Measurements from ENCODE around the gene GDF15. TPM values are rescaled to one million over a fixed set of nuclear protein-coding genes. Genes with fewer than 3 reads are reported as not detected.
"Not testable (repeated sequence)": the region's sequence is repeated elsewhere in the genome, so short reads cannot be mapped to it uniquely, and the experiment has no call there.

GDF15 gene
- polyA plus RNA-seq, 3 donors: 0.36 TPM; not detected in 2

- no peak overlapping the region for H3K4me3 Mint-ChIP-seq
- Histone ChIP-seq H2AFZ (ENCODE audit: insufficient read depth, low read depth, low read length, poor library complexity, severe bottlenecking) (no peak overlapping the region), H3K79me2 (ENCODE audit: insufficient read depth, low read length) (no peaks in the 10 kb centered on the region), H3K9ac (ENCODE audit: insufficient read depth, low read length, poor library complexity, severe bottlenecking) (no peak overlapping the region), H4K20me1 (ENCODE audit: insufficient read depth, low read length) (peaks cover 31% of the 10 kb centered on the region), H3K4me2 (replicated peaks; ENCODE audit: extremely low read depth, low read length, poor library complexity, severe bottlenecking) (no peak overlapping the region), H3K36me3 (replicated peaks in 1 of 2; ENCODE audit: control insufficient read depth in 1 of 2, insufficient read depth in 2 of 2, low read length in 2 of 2) (peaks cover 14 to 31% of the 10 kb centered on the region in 2 donors), H3K27ac (ENCODE audit: low read depth in 1 of 2, low read length in 2 of 2) (no peak overlapping the region), H3K4me3 (replicated peaks in 1 of 3; ENCODE audit: low read depth in 2 of 3, low read length in 3 of 3) (no peak overlapping the region), H3K4me1 (ENCODE audit: control insufficient read depth in 1 of 2, insufficient read depth in 2 of 2, low read length in 2 of 2) (peaks cover 0 to 8% of the 10 kb centered on the region in 2 donors), H3K9me3 (replicated peaks in 1 of 2; ENCODE audit: control insufficient read depth in 1 of 2, insufficient read depth in 1 of 2, low read length in 2 of 2) (no peaks in the 10 kb centered on the region), H3K27me3 (ENCODE audit: control insufficient read depth in 2 of 2, insufficient read depth in 2 of 2, low read length in 2 of 2) (no peaks in the 10 kb centered on the region)
- WGBS (ENCODE audit: insufficient coverage): 93% methylated on average over 12 of the region's 17 CpGs
- TF ChIP-seq CTCF (IDR thresholded peaks at IDR 0.05): no peak
- no peak for DNase-seq
- H3K27me3 Mint-ChIP-seq (ENCODE audit: low read depth in 3 of 3): peaks cover 0 to 1% (median 0%) of the 10 kb centered on the region in 3 donors
- H3K36me3 Mint-ChIP-seq: peaks cover 59 to 86% of the 10 kb centered on the region in 2 donors
- peak overlapping the region in 1 of 7 donors; percentile 78 for H3K27ac Mint-ChIP-seq
- intact Hi-C loops (cut with micrococcal nuclease): loop anchor here in 1 of 2 donors (2.0 to 5.0 kb wide), 2 partner anchors 39 to 61 kb away; partner anchors contain the start of gene GDF15
- peaks cover 17% of the 10 kb centered on the region for H3K4me1 Mint-ChIP-seq
- H3K9me3 Mint-ChIP-seq: no peaks in the 10 kb centered on the region
Measured at GRCh38 chr19:18348171-18348570, 37.8 kb upstream of the GDF15 start.

DNA sequence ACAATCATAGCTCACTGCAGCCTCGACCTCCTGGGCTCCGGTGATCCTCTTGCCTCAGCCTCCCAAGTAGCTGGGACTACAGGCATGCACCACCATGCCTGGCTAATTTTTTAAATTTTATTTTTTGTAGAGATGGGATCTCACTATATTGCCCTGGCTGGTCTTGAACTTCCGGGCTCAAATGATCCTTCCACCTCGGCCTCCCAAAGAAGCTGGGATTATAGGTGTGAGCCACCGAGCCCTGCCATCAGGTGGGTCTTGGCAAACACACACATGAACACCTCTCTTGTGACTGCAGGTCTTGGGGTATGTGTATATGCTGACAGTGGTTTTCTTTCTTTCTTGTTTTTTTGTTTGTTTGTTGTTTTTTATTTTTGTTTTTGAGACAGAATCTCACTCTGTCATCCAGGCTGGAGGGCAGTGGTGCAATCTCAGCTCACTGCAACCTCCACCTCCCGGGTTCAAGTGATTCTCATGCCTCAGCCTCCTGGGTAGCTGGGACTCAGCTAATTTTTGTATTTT lies 37.1 kb upstream of the GDF15 start:
- DNase-seq; H3K9me3 ChIP-seq (replicated peaks in 1 of 2; ENCODE audit: control insufficient read depth in 1 of 2, insufficient read depth in 1 of 2, low read length in 2 of 2); H3K27me3 ChIP-seq (ENCODE audit: control insufficient read depth in 2 of 2, insufficient read depth in 2 of 2, low read length in 2 of 2); H3K4me1 ChIP-seq (ENCODE audit: control insufficient read depth in 1 of 2, insufficient read depth in 2 of 2, low read length in 2 of 2); H3K79me2 ChIP-seq (ENCODE audit: insufficient read depth, low read length); H2AFZ ChIP-seq (ENCODE audit: insufficient read depth, low read depth, low read length, poor library complexity, severe bottlenecking); H3K9me3 Mint-ChIP-seq; H3K9ac ChIP-seq (ENCODE audit: insufficient read depth, low read length, poor library complexity, severe bottlenecking); H3K27me3 Mint-ChIP-seq (ENCODE audit: low read depth in 3 of 3); H3K4me3 Mint-ChIP-seq; H3K4me2 ChIP-seq (replicated peaks; ENCODE audit: extremely low read depth, low read length, poor library complexity, severe bottlenecking); H3K27ac ChIP-seq (ENCODE audit: low read depth in 1 of 2, low read length in 2 of 2); H3K4me3 ChIP-seq (replicated peaks in 1 of 3; ENCODE audit: low read depth in 2 of 3, low read length in 3 of 3): not testable (repeated sequence)
- peaks cover 10 to 30% of the 10 kb centered on the region in 2 donors for H3K36me3 ChIP-seq (replicated peaks in 1 of 2; ENCODE audit: control insufficient read depth in 1 of 2, insufficient read depth in 2 of 2, low read length in 2 of 2)
- peak overlapping the region in 2 of 7 donors; percentile 13 to 75 for H3K27ac Mint-ChIP-seq
- peaks cover 17% of the 10 kb centered on the region for H3K4me1 Mint-ChIP-seq
- intact Hi-C loops (cut with micrococcal nuclease): loop anchor here (1.0 to 5.0 kb wide), 3 partner anchors 38 to 61 kb away; partner anchors contain the start of gene GDF15 (in 1 of the 2)
- peaks cover 35% of the 10 kb centered on the region for H4K20me1 ChIP-seq (ENCODE audit: insufficient read depth, low read length)
- peaks cover 61 to 84% of the 10 kb centered on the region in 2 donors for H3K36me3 Mint-ChIP-seq
- WGBS (ENCODE audit: insufficient coverage): 97% methylated on average over 5 of the region's 6 CpGs

Measured in CD14-positive monocyte (primary cell).